ENCODE data around the gene GTF2IRD2.
"Not testable (repeated sequence)": the region's sequence is repeated elsewhere in the genome, so short reads cannot be mapped to it uniquely, and the experiment has no call there.

Gene GTF2IRD2

DNA sequence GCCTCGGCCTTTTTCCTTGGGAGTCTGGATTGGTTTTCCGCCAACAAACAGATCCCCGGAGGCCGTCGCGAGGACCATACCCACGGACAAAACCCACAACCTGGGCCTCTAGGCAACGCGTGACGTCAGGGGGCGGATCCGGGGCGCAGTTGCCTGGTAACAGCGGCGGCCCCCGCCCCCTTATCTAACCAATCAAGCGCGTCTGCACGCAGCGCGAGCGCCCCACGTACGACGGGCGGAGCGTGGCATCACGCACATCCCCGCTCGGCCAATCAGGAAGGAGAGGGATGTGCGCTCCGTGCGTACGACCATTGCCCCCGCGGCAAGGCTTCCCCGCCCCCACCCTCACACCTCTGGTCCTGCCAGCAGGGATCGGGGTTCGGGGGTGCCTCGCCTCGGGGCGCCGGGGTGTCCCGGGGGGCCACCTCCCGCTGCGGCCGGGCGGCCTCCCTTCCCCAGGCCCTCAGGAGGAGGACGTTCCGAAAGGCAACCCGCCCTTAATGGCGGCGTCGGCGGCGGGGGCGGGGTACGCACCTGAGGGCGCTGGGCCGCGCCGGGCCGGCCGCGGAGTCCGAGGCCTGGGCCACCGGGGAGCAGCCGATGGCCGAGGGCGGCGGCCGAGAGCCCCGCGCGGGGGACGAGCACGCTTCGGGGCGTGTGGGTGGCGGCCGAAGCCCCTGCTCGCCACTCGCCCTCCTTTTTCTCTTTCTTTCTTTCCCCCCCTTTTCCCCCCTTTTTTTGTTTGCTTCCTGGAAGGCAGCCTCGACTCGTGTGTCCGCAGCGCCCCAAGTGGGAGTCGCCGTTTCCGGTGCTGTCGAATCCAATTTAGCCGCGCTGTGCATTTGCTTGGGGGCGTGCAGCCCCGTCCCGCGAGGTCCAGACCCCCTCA is at the start of gene GTF2IRD2:
Gene GTF2IRD2, minus strand, starts transcription at position 773 of the 889 bp plus-strand sequence. CDS start 15,227 bp downstream, outside the sequence.
- DNase-seq: peak; percentile 40

DNA sequence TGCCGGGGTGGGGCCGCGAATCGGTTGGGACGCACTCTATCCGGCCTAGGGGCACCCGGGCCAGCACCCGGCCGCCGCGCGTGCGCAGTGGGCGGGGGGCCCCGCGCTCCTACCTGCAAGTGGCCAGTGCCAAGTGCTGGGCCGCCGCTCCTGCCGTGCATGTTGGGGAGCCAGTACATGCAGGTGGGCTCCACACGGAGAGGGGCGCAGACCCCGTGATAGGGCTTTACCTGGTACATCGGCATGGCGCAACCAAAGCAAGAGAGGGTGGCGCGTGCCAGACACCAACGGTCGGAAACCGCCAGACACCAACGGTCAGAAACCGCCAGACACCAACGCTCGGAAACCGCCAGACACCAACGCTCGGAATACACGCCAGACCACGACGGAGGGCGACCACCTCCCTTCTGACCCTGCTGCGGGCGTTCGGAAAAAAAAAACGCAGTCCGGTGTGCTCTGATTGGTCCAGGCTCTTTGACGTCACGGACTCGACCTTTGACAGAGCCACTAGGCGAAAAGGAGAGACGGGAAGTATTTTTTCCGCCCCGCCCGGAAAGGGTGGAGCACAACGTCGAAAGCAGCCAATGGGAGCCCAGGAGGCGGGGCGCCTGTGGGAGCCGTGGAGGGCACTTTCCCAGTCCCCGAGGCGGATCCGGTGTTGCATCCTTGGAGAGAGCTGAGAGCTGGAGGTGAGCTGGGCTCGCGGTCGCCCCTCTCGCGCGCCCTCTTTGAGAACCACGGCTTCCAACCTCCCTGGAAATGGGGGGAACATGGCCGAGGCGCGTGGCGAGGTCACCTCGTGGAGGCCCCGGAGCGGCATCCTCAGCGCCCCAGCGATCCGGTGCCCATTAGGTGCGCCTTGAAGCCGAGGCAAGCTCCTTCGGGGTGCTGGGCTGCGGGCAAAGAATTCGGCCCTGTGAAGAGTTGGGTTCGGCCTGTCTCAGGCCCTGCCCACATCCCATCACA is 39.0 kb upstream of the GTF2IRD2 start:
- DNase-seq: peak; percentile 88

DNA sequence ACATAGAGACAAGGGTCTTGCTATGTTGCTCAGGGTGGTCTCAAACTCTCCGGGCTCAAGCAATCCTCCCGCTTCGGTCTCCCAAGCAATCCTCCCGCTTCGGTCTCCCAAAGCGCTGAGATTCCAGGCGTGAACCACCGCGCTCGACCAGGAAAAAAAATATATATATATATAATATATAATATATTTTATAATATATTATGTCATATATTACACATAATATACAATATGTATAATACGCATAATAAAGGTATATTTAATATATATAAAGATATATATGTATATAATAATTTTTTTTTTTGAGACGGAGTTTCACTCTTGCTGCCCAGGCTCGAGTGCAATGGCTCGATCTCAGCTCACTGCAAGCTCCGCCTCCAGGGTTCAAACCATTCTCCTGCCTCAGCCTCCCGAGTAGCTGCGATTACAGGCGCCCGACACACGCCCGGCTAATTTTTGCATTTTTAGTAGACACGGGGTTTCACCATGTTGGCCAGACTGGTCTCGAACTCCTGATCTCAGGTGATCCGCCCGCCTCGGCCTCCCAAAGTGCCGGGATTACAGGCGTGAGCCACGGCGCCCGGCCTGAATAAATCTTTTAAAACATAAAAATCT is 38.2 kb upstream of the GTF2IRD2 start:
- not testable (repeated sequence) for DNase-seq

DNA sequence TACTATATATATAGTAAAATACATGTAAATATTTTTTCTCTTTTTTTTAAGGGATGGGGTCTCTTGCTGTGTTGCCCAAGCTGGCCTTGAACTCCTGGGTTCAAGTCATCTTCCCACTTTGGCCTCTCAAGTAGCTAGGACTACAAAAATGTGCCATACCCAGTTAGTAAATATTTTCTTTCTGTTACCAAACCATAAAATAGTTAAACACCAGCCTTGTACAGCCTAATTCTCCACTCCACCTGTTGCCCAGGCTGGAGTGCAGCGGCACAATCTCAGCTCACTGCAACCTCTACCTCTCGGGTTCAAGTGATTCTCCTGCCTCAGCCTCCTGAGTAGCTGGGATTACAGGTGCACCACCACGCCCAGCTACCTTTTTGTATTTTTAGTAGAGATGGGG is 33.9 kb upstream of the GTF2IRD2 start:
- DNase-seq: not testable (repeated sequence)

DNA sequence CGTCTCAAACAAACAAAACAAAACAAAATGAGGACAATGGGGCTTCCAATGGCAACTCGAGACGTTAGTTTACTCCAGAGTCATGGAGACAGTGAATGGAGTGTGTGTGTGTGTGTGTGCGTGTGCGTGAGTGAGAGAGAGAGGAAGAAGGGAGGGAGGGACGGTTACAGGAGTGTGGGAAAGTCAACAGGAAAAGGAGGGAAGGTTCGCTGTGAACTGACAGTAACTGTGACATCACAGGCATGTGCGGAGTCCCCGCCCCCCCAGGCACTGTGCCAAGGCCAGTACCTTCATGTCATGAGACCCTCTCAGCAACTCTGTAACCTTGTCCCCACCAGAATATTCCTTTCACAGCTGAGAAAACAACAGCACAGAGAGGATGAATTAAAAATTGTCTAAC is 30.7 kb upstream of the GTF2IRD2 start:
- not testable (repeated sequence) for DNase-seq

DNA sequence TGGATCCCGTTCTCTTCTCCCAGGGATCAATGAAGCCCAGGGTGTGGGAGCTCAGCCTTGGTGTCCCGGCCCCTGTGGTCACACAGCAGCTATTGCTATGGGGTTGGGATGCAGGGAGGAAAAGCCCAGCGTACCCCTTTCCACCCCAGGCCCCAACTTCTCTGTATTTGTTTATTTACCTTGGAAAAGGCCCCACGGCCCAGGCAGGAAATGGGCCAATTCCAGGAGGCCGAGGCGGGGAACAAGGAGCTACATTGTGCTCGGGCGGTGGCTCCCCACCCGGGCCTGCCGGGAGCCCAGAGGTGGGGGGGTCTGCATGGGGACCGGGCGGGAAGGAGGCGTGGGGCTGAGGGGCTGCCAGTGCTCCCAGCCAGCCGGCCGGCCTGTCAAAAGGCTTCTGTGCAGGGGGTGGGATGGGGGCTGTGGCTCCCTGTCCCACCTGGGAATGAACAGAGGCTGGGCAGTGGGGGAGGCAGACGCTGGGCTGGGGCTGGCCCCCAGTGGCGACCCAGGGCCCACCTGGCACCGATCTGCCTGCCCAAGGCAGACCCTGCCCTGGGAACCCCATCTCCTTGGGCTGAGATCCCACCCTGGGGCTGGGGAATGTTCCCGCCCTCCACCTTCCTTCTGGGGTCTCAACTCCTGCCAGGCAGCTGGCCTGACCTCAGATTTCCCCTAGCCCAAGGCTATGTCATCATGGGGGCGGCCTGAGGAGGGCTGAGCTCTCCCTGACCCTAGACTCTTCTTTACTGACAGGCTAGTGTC is 23.5 kb upstream of the GTF2IRD2 start:
- not testable (repeated sequence) for DNase-seq

DNA sequence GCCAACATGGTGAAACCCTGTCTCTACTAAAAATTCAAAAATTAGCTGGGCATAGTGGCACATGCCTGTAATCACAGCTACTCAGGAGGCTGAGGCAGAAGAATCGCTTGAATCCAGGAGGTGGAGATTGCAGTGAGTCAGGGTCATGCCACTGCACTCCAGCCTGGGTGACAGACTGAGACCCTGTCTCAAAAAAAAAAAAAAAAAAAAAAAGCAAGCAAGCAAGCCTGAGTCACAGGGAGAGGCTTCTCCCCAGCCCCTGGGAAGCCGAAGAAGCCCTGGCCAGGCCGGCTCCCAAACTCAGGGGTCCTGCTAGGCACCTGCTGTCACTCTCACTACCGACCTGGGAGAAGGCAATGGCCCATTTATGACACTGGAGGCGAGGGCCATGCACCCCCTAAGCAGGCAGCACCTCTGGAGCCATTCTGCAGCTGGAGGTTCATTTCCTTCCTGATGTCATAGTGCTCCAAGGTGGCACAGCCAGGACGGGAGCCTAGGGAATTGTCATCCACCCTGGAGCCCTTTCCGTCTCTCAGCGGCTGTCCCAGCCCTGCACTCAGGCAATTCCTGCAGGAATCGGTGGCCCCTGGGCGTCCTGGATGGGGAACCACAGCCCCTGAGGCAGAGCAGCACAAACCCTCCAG is 22.8 kb upstream of the GTF2IRD2 start:
- not testable (repeated sequence) for DNase-seq

DNA sequence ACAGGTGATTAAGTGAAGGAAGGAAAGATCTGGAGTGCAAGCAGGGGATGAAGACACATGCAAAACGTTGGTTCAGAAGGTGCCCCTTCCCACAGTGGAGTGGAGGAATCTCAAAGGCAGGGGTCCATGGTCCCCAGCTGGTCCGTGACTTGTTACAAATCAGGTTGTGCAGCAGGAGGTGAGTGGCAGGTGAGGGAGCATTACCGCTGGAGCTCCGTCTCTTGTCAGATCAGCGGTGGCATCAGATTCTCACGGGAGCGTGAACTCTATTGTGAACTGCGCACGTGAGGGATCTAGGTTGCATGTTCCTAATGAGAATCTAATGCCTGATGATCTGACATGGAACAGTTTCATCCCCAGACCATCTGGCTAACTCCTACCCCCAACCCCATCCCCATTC is 21.1 kb upstream of the GTF2IRD2 start:
- DNase-seq: not testable (repeated sequence)

DNA sequence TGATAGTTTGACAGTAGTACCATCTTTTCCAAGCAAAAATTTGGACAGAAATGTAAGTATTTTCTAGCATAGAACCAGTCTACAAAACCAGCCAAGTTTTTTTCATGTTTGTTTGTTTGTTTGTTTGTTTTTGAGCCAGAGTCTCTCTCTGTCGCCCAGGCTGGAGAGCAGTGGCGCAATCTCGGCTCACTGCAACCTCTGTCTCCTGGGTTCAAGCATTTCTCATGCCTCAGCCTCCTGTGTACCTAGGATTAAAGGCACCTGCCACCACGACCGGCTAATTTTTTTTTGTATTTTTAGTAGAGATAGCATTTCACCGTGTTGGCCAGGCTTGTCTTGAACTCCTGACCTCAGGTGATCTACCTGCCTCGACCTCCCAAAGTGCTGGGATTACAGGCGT is 14.4 kb upstream of the GTF2IRD2 start:
- DNase-seq: not testable (repeated sequence)

DNA sequence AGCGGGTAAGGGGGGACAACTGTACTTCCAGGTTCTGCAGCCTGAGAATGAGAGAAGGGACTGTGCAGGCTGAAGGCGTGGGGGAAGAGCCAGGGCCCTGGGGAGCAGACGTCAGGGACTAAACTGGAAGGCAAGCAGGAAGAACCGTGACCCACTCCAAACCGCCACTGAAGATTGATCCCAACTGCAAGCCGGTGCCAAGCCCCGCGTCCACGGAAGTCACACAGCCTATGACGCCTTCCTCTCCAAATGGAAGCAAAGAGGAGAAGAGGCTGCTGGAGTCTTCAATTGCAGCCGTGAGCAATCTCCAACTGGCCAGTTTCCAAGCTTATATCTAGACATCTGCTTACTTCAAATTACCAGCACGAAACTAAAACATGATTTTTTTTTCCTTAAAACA is 1.6 kb downstream of the GTF2IRD2 start:
- DNase-seq: not testable (repeated sequence)

DNA sequence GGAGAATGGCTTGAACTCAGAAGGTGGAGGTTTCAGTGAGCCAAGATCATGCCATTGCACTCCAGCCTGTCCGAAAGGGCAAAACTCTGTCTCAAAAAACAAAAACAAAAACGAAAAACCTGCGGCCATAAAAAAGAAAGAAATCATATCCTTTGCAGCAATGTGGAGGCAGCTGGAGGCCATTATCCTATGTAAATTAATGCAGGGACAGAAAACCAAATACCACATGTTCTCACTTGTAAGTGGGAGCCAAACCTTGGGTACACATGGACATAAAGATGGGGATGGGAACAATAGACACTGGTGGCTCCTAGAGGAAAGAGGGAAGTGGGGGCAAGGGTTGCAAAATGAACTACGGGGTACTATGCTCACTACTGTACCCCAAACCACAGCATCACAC is 21.0 kb downstream of the GTF2IRD2 start:
- not testable (repeated sequence) for DNase-seq

DNA sequence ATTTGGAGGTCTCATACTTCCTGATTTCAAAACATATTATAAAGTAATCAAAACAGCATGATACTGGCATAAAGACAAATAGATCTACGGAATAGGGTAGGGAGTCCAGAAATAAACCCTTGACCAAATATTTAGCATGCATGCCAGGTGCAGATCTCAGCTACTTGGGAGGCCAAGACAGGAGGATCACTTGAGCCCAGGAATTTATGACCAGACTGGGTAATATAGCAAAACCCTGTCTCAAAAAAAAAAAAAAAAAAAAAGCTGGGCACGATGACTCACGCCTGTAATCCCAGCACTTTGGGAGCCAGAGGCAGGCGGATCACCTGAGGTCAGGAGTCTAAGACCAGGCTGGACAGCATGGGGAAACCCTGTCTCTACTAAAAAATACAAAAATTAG is 21.4 kb downstream of the GTF2IRD2 start:
- DNase-seq: not testable (repeated sequence)

DNA sequence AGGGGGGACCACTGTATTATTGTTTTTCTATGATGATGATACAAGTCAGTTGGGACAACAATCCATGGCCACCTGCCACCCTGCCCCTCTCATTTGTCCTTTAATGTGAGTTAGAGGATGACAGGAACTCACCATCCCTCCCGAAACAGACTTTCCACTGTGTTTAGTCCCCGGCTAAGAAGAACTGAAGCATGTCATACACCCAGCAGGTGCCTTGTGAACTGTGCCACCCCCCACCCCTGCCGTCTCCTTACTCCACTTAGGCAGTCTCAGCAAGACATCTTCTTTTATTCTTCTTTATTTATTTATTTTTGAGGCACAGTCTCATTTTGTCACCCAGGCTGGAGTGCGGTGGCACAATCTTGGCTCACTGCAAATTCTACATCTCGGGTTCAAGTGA is 30.1 kb downstream of the GTF2IRD2 start:
- not testable (repeated sequence) for DNase-seq

DNA sequence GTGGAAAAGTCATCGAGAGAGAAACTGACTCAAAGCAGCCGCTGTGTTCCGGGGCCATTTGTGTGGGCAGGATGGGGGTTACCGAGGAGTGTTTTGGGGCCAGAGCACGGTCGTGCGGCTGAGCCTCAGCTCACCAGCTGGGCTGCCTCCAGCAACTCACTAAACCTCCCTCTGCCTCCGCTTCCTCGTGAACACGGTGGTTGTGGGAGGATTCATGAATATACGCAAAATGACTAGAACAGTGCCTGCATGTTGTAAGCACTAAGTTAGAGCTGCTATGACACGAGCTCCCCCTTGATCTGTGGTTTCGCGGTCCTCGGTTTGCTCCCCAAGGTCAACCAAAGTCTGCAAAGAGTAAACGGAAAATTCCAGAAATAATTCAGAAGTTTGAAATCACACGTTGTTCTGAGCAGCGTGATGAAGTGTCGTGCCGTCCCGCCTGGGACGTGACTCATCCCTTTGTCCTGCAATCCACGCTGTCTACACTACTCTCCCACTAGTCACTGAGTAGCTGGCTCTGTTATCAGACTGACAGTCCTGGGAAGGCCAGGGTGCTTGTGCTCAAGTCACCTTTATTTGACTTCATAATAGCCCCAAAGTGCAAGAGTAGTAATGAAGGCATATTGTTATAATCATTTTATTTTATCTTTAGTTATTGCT is 31.1 kb downstream of the GTF2IRD2 start:
- DNase-seq: not testable (repeated sequence)

DNA sequence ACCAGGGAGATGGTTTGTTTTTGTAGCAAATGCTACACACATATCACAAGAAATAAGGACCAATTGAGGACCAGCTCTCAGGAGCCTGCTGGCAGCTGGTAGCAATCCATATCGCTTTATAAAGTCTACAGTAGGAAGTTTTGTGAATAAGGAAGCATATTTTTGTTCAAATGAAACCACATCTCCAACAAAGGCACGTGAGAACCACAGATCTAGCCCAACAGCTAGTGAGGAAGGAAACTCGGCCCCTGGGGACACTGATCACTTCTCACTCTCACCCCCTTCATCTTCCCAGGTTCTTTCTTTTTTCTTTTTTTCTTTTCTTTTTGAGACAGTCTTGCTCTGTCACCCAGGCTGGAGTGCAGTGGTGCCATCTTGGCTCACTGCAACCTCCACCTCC is 35.5 kb downstream of the GTF2IRD2 start:
- not testable (repeated sequence) for DNase-seq

DNA sequence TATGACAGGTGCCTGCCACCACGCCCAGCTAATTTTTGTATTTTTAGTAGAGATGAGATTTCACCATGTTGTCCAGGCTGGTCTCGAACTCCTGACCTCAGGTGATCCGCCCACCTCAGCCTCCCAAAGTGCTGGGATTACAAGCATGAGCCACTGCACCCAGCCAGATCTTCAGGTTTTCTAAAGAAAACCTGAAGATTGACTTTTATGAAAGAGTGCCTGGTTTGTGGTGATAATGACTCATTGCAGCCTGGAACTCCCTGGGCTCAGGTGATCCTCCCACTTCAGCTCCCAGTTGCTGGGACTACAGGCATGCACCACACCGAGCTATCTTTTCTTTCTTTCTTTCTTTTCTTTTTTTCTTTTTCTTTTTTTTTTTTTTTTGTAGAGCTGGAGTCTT is 52.8 kb downstream of the GTF2IRD2 start:
- not testable (repeated sequence) for DNase-seq

DNA sequence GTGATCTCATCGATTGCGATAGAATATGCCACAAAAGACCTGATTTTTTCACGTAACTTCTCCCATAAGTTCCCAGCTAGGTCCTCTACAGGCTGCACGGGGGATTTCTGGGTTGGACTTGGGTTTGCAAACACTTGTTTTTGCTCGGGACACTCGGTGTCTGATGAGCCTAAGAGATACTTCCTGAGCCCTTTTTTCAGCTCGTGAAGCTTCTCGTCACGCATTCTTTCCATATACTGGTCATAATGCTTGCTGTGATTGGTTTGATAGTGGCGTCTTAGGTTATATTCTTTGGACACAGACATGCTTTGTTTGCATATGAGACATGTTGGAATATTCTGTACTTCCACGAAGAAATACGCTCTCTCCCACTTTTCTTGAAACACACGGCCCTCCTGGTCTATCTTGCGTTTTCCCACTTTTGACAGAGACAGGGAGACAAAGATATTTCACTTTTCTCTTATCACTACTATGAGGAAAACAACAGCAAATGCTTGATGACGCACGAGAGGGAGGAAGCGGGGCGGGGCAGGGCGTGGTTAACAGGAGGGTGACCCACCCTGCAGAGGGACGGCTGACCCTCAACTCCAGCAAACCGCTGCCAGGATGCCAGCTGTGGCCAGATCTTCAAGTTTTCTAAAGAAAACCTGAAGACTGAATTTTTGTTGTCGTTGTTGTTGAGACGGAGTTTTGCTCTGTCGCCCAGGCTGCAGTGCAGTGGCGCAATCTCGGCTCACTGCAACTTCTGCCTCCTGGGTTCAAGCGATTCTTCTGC is 53.4 kb downstream of the GTF2IRD2 start:
- not testable (repeated sequence) for DNase-seq

DNA sequence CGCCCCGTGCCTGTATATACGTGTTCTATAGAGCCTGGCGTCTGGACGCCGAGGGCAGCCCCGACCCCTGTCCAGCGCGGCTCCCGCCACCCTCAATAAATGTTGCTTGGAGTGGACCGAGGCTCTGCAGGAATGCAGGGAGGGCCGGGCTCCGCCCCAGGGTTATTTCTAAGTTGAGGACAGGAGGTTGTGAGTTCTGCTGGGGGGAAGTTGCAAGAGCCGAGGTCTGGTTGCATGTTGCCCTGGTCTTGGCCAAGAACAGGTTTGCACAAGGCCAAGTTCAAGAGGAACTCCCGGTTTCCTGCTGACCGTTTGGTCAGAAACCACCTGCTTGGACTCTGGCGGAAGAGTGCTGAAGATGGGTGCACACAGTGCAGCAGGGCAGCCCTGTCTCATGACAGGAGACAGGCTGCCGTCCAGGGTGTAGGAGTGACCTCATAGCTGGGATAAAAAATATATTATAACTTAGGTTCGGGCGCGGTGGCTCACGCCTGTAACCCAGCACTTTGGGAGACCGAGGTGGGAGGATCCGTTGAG is 62.1 kb downstream of the GTF2IRD2 start:
- DNase-seq: not testable (repeated sequence)

DNA sequence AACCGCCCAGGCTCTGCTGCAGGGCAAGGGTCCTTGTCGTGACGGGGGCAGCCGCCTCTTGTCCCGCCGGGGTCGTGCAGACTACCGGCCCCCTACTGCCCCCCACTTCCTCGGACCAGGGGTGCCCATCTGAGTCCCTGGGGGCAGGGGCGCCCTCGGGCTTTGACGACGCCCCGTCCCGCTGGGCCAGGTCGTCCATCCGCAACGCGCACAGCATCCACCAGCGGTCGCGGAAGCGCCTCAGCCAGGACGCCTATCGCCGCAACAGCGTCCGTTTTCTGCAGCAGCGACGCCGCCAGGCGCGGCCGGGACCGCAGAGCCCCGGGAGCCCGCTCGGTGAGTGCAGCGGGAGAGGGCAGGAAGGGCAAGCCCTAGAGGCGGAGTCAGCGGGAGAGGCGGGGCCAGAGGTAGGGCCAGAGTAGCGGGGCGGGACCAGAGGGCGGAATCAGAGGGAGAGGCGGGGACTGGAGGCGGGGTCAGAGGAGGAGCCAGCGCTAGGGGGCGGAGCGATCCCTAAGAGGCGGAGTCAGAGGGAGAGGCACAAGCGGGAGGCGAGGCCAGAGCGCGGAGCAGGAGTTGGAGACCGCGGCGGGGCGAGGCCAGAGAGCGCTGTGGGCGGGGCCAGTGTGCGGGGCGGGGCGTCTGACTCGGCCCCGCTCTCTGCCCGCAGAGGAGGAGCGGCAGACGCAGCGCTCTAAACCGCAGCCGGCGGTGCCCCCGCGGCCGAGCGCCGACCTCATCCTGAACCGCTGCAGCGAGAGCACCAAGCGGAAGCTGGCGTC is 62.8 kb downstream of the GTF2IRD2 start:
- DNase-seq: peak; percentile 90

Data from hematopoietic multipotent progenitor cell treated with erythropoietin and hydrocortisone succinate and interleukin-3 and kit ligand, for 4 days (in vitro differentiated cells).